ENCODE data around the gene NRP2.

NRP2 gene

GRCh38 chr2:205803500-205803899, 121.2 kb downstream of the NRP2 start:
- no peak for DNase-seq (ENCODE audit: low read depth, low spot score)

DNA sequence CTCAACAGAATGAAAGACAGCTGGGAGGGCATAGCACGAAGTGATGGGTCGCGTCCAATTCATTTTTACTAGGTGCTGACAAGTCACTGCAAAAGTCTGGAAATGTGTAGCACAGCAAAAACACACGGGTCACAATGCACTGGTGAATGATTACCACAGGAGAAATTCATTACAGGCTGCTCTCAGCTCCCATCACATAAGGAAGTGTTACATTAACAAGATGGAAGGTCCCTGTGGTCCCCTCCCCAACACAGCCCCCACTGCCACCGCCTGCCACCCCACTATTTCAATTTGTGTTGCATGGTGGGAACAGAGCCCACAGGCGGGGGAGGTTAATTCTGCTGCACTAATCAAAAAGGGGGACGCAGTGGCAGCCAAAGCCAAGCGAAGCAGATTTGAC, 122.8 kb downstream of the NRP2 start:
- no peak for DNase-seq (ENCODE audit: low read depth, low spot score)

- DNase-seq (ENCODE audit: low read depth, low spot score) = no peak
Observed at GRCh38 chr2:205806143-205806905, 124.0 kb downstream of the NRP2 start.

GRCh38 chr2:205807229-205807628, 124.9 kb downstream of the NRP2 start:
- no peak for DNase-seq (ENCODE audit: low read depth, low spot score)

DNA sequence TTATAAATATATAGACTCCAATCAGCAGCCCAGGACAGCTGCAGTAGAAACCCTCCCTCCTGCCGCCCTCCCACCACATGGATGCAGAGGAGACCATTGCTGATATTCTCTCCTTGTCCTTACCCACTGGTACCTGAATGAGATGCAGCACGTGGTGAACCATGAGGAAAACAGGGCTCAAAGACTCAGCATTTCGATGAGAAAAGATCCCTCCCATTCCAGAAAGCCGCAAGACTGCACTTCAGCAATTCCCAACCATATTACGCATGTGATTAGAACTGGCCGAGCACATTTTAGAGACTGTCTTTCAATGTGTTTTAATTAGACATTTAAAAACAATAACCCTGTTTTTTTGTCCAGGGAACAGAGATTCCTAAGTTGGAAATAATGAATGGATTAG, 125.5 kb downstream of the NRP2 start:
- DNase-seq (ENCODE audit: low read depth, low spot score) = no peak

- no peak for DNase-seq (ENCODE audit: low read depth, low spot score)
Observed at GRCh38 chr2:205808486-205809121, 126.3 kb downstream of the NRP2 start.

DNA sequence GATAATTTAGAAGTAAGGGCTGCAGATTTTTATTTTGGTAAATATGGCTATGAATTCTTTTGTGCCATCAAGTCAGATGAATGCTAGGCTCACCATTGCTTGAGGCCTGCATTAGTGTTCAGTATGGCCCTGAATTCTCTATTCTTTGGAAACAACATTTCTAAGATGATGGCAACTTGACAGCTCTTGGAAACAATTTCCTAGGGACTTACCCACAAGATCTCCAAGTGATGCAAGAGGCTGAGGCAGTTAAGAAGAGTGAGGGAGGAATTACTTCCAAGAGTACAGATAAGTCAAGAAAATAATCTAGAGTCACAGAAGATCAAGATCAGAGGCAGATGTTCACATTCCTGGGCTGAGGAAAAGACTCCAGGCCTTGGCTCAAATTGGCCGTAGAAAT, 129.1 kb downstream of the NRP2 start:
- no peak for DNase-seq (ENCODE audit: low read depth, low spot score)

GRCh38 chr2:205814039-205814364, 131.7 kb downstream of the NRP2 start:
- no peak for DNase-seq (ENCODE audit: low read depth, low spot score)

GRCh38 chr2:205815673-205816072, 133.4 kb downstream of the NRP2 start:
- no peak for DNase-seq (ENCODE audit: low read depth, low spot score)

DNA sequence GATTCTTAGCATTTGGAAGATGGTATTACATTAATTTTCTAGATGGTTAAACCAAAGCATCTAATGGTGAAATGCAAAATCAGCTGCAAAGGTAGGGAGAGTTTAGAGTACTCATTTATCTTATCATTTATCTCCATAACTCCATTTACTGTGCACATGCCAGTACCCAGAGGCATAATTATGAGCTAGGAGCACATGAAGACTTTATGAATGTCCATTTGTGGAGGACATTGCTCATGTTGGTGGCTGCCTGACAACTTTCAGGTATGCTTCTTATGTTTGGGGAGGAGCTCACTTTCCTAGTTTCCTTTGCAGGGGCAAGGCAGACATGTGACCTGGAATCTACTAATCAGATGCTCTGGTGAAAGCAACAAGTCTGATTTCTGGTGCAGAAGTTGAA, 134.0 kb downstream of the NRP2 start:
- DNase-seq (ENCODE audit: low read depth, low spot score) = no peak

- DNase-seq (ENCODE audit: low read depth, low spot score) = no peak
Observed at GRCh38 chr2:205822579-205822978, 140.3 kb downstream of the NRP2 start.

DNA sequence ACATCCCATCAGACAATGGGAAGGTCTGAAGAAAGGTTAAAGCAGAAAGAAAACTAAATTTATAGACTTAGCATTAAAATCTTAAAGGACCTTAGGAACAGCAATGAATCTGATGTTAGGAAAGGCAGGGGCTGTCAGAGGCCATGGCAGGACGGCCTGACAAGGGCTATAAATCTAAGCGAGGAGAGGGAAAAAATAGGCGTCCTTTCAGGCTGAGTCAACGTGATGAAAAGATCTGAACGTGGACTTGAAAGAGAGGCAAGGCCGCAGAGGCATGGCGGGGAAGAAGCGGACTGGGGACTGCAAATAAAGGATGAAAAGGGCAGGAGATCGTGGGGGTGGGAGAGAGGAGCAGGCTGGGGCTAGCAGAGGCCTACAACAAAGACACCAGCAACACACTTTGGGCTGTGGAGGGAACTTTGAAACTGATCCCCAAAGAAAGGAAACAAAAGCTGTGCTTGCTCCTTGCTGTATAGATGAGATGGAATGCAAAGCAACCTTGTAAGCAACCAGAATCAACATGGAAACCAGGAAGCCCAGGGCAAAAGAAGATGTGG, 145.6 kb downstream of the NRP2 start:
- DNase-seq (ENCODE audit: low read depth, low spot score) = no peak

GRCh38 chr2:205833864-205834263, 151.6 kb downstream of the NRP2 start:
- no peak for DNase-seq (ENCODE audit: low read depth, low spot score)

DNA sequence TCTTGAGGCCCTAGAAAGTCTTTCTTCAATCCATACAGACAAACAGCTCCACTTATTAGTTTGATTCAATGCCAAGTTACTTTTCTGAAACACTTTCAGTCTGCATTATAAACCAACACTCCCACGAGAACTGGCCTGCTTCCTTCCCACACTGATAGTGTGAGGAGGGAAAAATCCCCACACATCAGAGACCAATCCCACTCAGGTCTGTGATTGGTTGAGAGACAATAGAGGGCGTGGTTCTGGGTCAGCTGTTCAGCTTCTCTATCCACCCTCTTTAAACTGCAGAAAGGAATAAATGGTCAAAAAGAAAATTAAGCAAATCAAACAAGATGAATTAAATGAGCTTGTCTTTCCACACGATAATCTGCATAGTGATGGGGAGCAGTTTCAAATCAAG, 152.5 kb downstream of the NRP2 start:
- DNase-seq (ENCODE audit: low read depth, low spot score) = no peak

- no peak for DNase-seq (ENCODE audit: low read depth, low spot score)
Observed at GRCh38 chr2:205835251-205835791, 153.0 kb downstream of the NRP2 start.

DNA sequence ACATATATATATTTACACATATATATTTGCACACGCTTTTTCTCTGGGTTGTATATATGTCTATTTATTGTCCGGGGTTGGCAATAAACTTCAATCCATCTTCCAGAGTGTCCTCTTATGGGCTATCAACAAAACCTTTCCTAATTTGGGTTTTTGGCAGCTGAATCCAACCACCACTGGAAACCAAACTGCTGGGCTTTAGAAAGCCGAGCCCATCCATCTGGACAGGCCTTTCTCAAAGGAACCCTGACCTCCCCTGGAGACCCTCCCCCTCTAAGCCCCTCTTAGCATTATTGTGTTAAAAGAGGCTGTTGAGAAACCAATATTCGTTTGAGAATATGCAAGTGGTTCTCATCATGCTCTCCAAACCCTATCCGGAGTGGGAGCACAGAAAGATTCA, 153.6 kb downstream of the NRP2 start:
- no peak for DNase-seq (ENCODE audit: low read depth, low spot score)

GRCh38 chr2:205836477-205837221, 154.3 kb downstream of the NRP2 start:
- no peak for DNase-seq (ENCODE audit: low read depth, low spot score)

- no peak for DNase-seq (ENCODE audit: low read depth, low spot score)
Observed at GRCh38 chr2:205837663-205838062, 155.4 kb downstream of the NRP2 start.

DNA sequence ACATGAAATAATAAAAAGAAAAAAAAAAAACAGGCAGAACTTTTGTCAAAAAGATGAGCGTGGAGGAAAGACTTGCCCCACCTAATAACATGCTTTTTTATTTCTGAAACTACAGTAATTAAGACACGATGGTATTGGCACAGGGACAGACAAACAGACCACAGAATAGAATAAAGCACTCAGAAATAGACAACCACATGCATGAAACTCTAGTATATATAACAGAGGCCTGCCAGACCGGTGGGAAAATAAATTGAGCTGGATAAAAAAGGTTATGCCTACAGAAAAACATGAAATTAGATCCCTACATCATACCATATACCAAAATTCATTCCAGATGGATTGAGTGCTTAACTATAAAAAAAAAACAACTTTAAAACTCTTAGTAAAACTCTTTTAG, 163.1 kb downstream of the NRP2 start:
- DNase-seq (ENCODE audit: low read depth, low spot score) = no peak
